SK-N-MC (cell line): ENCODE results near the gene CBL.

Experiments used
- EZH2 ChIP-seq: fragments of 200-600 bp; sonication (generic); IDR thresholded peaks from one replicate; pipeline ENCODE4 v1.6.1; 2017; ENCODE audit warnings: antibody characterized with exemption
- FOXP2 ChIP-seq: optimal IDR thresholded peaks from 2 replicates; pipeline ENCODE3; 2011; ENCODE audit warnings: mild to moderate bottlenecking, moderate library complexity; ENCODE audit not compliant: insufficient read depth; ENCODE audit errors: extremely low read length, control extremely low read depth
- POLR2AphosphoS5 ChIP-seq: IDR thresholded peaks from 2 replicates; pipeline ENCODE4 v1.6.1; 2012; ENCODE audit warnings: mild to moderate bottlenecking, low read depth, low read length, borderline replicate concordance

GRCh38 chr11:119320776-119321524, 114.8 kb downstream of the CBL start:
- no peak for TF ChIP-seq EZH2
- no peak for TF ChIP-seq POLR2AphosphoS5
- TF ChIP-seq FOXP2: no peak
